GM12872 (cell line): ENCODE measurements around the gene UNC50.

Experiments used
- TF ChIP-seq, protein P1 (sequence below): IDR thresholded peaks from 3 replicates; pipeline ENCODE4 v1.5.1; 2011; ENCODE audit warnings: low read depth, mild to moderate bottlenecking, low read length, moderate library complexity; ENCODE audit not compliant: insufficient read depth

The UNC50 gene

DNA sequence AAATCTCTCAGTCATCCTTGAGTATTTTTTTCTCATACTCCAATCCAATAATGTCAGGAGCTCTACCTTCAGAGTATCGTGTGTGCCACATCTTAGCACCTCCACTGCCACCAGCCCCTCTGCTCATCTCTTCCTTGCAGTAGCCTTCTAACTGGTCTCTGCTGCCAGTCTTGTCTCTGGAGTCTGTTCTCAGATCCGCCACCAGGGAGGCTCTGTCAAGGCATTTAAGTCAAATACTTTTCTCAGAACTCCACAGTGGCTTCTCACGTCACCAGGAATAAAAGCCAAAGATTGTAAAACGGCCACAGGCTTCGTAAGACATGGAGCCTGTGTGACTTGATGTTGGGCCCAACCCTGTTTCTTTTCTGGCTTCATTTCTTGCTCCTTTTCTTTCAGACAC is 7.1 kb downstream of the UNC50 start:
- TF ChIP-seq, protein P1, sequence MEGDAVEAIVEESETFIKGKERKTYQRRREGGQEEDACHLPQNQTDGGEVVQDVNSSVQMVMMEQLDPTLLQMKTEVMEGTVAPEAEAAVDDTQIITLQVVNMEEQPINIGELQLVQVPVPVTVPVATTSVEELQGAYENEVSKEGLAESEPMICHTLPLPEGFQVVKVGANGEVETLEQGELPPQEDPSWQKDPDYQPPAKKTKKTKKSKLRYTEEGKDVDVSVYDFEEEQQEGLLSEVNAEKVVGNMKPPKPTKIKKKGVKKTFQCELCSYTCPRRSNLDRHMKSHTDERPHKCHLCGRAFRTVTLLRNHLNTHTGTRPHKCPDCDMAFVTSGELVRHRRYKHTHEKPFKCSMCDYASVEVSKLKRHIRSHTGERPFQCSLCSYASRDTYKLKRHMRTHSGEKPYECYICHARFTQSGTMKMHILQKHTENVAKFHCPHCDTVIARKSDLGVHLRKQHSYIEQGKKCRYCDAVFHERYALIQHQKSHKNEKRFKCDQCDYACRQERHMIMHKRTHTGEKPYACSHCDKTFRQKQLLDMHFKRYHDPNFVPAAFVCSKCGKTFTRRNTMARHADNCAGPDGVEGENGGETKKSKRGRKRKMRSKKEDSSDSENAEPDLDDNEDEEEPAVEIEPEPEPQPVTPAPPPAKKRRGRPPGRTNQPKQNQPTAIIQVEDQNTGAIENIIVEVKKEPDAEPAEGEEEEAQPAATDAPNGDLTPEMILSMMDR: no peak

GRCh38 chr2:98617149-98617548 is 8.8 kb downstream of the UNC50 start:
- TF ChIP-seq, protein P1: no peak

DNA sequence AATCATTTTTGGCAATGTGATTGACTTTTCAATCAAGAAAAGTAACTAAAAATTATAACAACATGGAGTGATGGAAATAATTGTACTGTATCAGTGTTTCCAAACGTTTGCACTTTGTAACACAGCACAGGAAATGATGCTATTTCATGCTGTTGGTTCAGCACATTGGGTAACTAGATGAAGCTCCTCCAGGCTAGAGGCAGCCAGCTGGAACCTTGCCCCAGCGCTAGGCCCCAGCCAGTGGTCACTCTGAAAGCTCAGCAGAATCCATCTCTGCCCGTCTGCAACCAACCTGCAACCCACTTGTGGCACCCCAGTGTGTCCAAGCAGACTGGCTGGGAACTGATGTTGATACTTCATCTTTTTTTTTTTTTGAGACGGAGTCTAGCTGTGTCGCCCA is 15.3 kb downstream of the UNC50 start:
- TF ChIP-seq, protein P1: no peak

DNA sequence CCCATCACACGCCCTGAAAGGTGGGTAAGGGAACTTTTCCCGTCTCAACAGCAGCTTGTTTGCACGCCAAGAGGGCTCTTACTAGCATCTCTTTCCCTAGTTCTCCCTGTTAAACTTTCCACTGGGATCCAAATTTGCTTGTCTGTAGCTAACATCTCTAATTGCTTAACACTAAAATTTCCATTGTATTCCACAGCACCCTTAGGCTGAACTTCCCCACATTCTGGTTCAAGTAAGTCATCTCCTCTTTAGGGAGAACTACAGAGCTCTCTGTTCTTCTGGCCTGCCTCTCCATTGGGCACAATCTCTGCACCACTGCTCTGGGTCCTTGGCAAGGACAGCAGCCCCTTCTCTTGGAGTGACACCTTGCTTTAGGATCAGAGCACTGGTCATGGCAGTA is 24.0 kb downstream of the UNC50 start:
- TF ChIP-seq, protein P1: no peak

GRCh38 chr2:98634406-98635092 is 26.2 kb downstream of the UNC50 start:
- TF ChIP-seq, protein P1: peak; percentile 44; the same call in 2 of the 3 replicates

GRCh38 chr2:98637401-98638147 is 29.2 kb downstream of the UNC50 start:
- TF ChIP-seq, protein P1: no peak

- TF ChIP-seq, protein P1: no peak
These were observed 35.2 kb downstream of the UNC50 start for GRCh38 chr2:98643496-98644100.
